Measurements from ENCODE around the gene CMIP. TPM values are rescaled to one million over a fixed set of nuclear protein-coding genes. Genes with fewer than 3 reads are reported as not detected.
A peak's percentile ranks its signal among the peaks of the same experiment; 100 is the strongest.

Gene CMIP
- total RNA-seq, 4 donors from 2014 or later, result 44.6 to 152 (median 76.5) TPM

DNA sequence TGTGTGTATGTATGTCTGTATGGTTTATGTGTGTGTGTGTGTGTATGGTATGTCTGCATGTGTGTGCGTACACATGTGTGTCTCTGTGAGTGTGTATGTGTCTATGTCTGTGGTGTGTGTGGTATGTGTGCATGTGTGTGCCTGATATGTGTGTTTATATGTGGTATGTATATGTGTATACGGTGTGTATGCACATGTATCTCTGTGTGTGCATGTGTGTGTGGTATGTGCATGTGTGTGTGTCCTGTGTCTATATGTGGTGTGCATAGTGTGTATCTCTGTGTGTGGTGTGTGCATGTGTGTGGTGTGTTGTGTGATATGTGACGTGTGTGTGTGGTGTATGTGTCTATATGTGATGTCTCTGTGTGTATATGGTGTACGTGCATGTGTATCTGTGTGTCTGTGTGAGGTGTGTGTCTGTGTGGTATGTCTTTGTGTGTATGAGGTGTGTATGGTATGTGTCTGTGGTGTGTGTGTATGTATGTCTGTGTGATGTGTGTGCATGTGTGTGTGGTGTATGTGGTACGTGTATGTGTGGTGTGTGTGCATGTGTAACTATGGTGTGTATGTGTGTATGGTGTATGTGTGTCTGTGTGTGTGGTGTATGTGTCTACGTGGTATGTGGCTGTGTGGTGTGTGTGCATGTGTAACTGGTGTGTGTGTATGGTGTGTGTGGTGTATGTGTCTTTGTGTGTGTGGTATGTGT, 170.2 kb downstream of the CMIP start:
- H3K27me3 ChIP-seq, result no peaks in the 10 kb centered on the region
- peak overlapping the region in 1 of 4 donors; percentile 36 for H3K27ac ChIP-seq
- H3K36me3 ChIP-seq, result peaks cover 0 to 20% (median 0%) of the 10 kb centered on the region in 3 donors
- H3K4me1 ChIP-seq, result peaks cover 0 to 20% (median 6%) of the 10 kb centered on the region in 4 donors
- no peaks in the 10 kb centered on the region for H3K9me3 ChIP-seq
- TF ChIP-seq, protein P1, sequence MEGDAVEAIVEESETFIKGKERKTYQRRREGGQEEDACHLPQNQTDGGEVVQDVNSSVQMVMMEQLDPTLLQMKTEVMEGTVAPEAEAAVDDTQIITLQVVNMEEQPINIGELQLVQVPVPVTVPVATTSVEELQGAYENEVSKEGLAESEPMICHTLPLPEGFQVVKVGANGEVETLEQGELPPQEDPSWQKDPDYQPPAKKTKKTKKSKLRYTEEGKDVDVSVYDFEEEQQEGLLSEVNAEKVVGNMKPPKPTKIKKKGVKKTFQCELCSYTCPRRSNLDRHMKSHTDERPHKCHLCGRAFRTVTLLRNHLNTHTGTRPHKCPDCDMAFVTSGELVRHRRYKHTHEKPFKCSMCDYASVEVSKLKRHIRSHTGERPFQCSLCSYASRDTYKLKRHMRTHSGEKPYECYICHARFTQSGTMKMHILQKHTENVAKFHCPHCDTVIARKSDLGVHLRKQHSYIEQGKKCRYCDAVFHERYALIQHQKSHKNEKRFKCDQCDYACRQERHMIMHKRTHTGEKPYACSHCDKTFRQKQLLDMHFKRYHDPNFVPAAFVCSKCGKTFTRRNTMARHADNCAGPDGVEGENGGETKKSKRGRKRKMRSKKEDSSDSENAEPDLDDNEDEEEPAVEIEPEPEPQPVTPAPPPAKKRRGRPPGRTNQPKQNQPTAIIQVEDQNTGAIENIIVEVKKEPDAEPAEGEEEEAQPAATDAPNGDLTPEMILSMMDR (IDR thresholded peaks at IDR 0.05), result no peak
- TF ChIP-seq POLR2A (IDR thresholded peaks at IDR 0.05), result no peak
- DNase-seq, result no peak
- no peak overlapping the region for H3K4me3 ChIP-seq

DNA sequence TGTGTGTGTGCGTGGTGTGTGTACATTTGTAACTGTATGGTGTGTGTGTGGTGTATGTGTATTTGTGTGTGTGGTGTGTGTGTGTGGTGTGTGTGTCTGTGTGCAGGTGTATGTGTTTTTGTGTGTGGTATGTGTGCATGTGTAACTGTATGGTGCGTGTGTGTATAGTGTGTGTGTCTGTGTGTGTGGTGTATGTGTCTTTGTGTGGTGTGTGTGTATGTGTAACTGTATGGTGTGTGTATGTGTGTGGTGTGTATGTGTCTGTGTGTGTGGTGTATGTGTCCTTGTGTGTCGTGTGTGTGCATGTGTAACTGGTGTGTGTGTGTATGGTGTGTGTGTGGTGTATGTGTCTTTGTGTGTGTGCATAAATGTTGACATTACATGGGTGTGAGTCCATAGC, 170.8 kb downstream of the CMIP start:
- H3K4me3 ChIP-seq, result no peak overlapping the region
- peaks cover 0 to 20% (median 0%) of the 10 kb centered on the region in 3 donors for H3K36me3 ChIP-seq
- H3K27me3 ChIP-seq, result no peaks in the 10 kb centered on the region
- H3K9me3 ChIP-seq, result no peaks in the 10 kb centered on the region
- H3K27ac ChIP-seq, result peak overlapping the region in 2 of 4 donors; percentile 68 to 76
- no peak for DNase-seq
- H3K4me1 ChIP-seq, result peaks cover 0 to 15% (median 6%) of the 10 kb centered on the region in 4 donors
- no peak for TF ChIP-seq POLR2A (IDR thresholded peaks at IDR 0.05)
- TF ChIP-seq, protein P1 (IDR thresholded peaks at IDR 0.05), result no peak

DNA sequence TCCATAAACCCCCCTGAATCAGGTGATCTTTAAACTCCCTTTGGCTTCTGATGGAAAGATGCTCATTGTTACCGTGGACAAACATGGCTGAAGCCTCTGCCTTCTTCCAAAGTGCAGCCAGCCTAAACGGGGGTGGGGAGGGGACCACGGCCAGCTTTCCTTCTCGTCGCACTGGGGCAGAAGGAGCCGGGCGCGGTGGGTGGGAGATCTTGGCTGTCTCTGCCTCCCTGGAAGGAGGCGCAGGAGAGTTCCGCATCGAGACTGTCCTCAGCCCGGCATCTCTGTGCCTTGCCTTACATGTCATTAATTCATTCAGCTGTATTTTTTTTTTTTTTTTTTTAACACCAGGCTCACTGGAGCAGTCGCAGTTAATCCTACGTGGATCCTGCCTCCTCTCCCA, 171.2 kb downstream of the CMIP start:
- Histone ChIP-seq H3K27ac (peak overlapping the region; percentile 58 to 78 (median 72)), H3K4me3 (no peak overlapping the region), H3K4me1 (peaks cover 0 to 14% (median 6%) of the 10 kb centered on the region in 4 donors), H3K36me3 (peaks cover 0 to 24% (median 0%) of the 10 kb centered on the region in 3 donors), H3K9me3 (no peaks in the 10 kb centered on the region), H3K27me3 (no peaks in the 10 kb centered on the region)
- DNase-seq, result no peak
- TF ChIP-seq POLR2A (IDR thresholded peaks at IDR 0.05), result no peak
- TF ChIP-seq, protein P1 (IDR thresholded peaks at IDR 0.05), result no peak

DNA sequence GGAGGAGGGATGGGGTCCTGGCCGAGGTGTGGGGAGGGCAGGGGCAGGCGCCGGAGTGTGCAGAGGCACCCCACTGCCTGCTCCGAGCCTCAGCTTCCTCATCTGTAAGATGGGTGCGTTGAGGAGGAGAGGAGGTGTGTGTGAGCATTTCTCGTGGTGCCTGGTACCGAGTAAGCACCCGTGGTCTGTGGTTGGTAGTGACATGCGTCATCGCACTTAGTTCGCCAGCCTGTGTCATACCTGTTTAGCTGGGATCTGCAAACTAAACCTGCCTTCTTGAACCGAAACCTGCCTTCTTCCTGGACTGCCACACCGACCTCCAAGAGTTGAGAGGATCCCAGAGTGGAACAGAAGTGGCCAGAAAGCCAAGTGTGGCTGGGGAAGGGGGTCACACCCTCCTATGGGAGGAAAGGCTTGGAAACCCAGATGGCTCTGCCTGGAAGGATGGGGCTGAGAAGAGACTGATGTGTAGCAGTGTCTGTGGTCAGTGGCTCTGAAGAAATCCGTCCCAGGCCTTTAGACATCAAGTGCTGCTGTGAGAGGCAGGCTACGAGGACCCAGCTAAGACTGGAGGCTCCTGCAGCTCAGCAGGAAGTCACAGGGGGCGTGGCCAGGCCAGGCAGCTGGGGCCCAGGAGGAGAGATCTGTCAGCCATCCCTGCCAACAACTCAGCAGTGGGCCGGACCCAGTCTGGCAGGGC, 171.9 kb downstream of the CMIP start:
- Histone ChIP-seq H3K9me3 (no peaks in the 10 kb centered on the region), H3K27ac (peak overlapping the region; percentile 58 to 78 (median 72)), H3K4me3 (peak overlapping the region in 1 of 4 donors; percentile 20), H3K27me3 (no peaks in the 10 kb centered on the region), H3K4me1 (peaks cover 0 to 14% (median 6%) of the 10 kb centered on the region in 4 donors), H3K36me3 (peaks cover 0 to 28% (median 0%) of the 10 kb centered on the region in 3 donors)
- TF ChIP-seq POLR2A (IDR thresholded peaks at IDR 0.05), result no peak
- TF ChIP-seq, protein P1 (IDR thresholded peaks at IDR 0.05), result no peak
- peak; percentile 71 to 90 (median 84) for DNase-seq

DNA sequence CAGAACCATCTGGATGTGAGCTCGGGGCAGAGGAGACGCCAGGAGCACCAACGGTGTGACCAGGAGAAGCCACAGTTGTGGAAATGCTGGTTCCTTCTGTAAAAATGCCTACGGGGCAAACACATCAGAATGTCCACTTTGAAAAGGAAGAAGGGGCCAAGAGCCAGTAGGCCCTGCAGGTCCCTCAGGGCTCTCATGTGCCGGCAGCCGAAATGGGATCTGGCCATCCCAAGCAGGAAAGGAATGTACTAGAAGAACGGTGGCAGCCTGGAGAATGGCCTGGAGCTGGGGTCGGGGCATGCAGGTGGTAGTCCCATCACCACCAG, 172.4 kb downstream of the CMIP start:
- TF ChIP-seq, protein P1 (IDR thresholded peaks at IDR 0.05), result no peak
- no peak for TF ChIP-seq POLR2A (IDR thresholded peaks at IDR 0.05)
- Histone ChIP-seq H3K4me1 (peaks cover 0 to 14% (median 6%) of the 10 kb centered on the region in 4 donors), H3K9me3 (no peaks in the 10 kb centered on the region), H3K27me3 (no peaks in the 10 kb centered on the region), H3K36me3 (peaks cover 0 to 32% (median 0%) of the 10 kb centered on the region in 3 donors), H3K4me3 (no peak overlapping the region), H3K27ac (peak overlapping the region; percentile 58 to 78 (median 72))
- DNase-seq, result no peak

Data from Peyer's patch (tissue), 4 donors.